ELR (cell line): ENCODE measurements around the gene ETV1.
"Not testable (repeated sequence)": the region's sequence is repeated elsewhere in the genome, so short reads cannot be mapped to it uniquely, and the experiment has no call there.

Experiments used
- DNase-seq: peaks from one replicate; pipeline ENCODE4 v3.0.0-alpha.2; 2015; ENCODE audit warnings: low read depth

Gene ETV1

DNA sequence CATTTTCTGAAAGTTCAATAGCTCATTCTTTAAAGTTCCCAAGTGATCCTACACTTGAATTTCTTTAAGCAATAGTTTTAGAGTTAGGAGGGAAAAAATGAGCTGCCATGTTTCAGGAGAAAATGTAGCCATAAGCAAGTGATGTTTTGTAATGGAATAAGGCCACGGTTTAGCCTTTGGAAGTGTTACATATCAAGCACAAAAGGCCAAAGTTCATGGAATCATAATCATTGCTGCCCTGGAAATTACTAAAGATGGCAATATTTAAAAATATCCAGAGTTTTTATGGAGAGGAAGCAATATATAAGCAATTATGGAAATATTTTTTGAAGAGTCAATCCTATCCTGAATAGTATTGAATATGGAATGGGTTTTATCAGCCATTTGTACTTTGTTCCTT, 68.4 kb downstream of the ETV1 start:
- DNase-seq: no peak

DNA sequence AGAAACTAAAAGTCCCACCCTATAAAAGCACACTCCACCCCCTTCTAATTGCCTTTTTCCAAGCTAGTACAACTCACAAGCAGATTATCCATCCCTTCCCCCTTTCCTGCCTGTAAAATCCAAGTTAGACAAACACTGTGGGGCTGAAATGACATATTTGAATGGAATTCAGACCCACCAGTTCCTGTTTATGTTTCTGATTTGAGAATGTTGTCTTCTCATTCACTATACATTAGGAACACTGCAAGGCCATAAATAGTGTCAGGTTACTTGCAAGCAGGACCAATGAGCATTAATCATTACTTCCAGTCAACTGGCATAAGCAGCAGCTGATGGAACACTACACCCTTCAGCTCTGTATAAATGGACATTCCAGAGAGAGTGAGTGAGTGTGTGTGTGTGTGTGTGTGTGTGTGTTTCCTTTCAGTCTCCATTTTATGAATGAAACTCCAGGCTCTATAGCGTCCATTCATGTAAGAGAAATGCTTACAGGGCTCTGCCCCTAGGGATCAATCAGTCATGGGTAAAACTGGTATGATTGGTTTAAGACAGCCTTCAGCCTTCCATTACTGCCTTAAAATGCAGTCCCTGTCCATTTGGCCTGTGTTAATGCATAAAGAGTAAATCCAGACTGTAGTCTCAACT, 69.3 kb downstream of the ETV1 start:
- peak; percentile 100 for DNase-seq

DNA sequence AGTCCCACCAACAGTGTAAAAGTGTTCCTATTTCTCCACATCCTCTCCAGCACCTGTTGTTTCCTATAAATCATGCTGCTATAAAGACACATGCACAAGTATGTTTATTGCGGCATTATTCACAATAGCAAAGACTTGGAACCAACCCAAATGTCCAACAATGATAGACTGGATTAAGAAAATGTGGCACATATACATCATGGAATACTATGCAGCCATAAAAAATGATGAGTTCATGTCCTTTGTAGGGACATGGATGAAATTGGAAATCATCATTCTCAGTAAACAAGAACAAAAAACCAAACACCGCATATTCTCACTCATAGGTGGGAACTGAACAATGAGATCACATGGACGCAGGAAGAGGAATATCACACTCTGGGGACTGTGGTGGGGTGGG, 71.1 kb downstream of the ETV1 start:
- DNase-seq: not testable (repeated sequence)

DNA sequence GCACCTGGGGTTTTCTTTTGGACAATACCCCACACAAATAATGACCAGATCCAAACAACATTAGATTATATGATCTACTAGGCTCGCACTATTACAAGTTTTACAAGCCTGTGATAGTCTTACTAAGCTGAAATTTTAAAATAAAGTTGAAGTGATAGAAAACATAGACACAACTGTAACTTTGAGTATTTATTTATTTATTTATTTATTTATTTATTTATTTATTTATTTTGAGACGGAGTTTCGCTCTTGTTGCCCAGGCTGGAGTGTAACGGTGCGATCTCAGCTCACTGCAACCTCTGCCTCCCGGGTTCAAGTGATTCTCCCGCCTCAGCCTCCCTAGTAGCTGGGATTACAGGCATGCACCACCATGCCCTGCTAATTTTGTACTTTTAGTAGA, 72.4 kb downstream of the ETV1 start:
- DNase-seq: not testable (repeated sequence)

DNA sequence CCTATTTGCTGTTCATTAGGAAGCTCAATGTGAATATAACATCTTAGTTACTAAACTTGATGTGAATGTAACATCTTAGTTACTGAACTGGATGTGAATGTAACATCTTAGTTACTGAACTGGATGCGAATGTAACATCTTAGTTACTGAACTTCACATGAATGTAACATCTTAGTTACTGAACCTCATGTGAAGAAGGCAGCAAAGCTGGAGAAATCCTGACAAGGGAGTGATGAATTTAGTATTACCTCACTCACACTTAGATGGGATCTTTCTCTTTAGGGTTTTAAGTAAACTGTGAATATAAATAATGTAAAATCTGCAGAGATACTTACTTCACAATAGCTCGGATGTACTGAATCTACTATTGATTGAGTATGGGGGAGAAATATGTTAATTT, 73.6 kb downstream of the ETV1 start:
- no peak for DNase-seq

DNA sequence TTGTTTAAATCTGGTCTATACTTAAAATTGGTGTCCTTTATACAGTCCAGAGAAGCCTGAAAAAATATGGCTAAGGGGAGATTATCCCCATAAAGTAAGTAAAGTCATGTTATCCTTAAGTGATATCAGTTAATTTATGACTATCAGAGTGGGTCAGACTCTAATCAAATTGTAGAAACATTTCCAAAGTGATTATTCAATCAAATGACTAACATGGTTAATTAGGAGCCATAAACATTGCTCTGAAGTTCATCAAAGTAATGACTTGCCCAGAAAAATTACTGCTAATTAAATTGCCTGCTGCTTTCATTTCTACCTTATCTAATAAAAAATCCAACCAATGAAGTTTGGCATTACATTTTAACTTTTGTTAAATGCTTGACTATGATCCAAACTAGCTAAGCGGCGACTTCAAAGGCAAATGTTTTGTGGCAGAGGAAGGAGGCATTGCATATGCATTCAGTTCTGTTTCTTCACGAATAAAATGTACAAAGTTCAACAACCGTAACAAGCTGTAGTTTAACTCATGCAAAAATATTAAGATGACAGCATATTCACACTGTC, 76.7 kb downstream of the ETV1 start:
- DNase-seq: no peak

DNA sequence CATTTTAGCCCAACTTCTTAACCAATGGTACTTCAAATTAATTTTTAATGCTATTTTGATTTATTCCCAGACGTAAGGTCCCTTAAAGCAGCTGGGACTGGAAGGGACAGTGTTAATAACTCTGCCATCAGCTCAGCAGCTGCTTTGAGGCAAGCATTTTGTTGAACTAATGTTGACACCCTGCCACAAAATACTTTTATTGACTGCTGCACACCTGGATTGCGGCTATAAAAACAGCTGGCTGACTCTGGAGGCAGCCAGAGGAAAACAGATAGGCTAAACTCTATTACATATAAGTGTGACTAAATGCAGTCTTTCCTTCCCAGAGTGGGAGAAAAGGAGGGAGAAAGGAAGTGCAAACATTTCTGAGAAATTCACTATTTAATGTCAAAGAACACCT, 77.6 kb downstream of the ETV1 start:
- DNase-seq: no peak

DNA sequence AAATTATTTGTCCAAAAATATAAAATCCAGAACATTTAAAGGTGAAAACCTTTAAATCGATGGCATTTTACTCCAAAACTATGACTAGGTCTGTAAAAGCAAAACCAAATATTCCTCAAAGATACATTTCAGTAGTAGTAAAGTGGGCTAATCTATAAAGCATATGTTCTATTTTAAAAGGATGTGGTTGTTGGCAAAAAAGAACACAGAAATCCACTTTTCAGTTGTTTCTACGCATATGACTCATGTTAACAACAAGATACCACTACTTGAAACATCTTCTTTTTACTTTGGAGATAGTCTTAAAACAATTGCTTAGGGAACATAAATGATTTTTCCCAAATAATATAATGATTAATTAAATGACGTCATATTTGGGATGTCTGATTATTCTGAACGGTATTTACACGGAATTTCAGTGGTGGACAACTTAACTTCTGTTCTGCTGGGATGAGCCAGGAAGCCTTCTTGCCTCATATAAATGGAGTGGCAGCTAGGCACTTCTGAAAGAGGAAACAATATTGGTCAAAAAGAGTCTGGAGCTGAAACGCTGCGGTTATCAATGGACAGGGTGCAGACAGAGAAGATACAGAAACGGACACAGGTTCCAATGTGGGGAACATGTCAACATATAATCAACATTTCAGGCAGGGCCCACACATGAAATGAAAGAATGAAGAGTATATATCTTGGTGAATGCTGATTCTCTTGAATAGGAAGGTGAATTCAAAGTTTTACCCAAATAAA, 78.5 kb downstream of the ETV1 start:
- DNase-seq: peak; percentile 12

DNA sequence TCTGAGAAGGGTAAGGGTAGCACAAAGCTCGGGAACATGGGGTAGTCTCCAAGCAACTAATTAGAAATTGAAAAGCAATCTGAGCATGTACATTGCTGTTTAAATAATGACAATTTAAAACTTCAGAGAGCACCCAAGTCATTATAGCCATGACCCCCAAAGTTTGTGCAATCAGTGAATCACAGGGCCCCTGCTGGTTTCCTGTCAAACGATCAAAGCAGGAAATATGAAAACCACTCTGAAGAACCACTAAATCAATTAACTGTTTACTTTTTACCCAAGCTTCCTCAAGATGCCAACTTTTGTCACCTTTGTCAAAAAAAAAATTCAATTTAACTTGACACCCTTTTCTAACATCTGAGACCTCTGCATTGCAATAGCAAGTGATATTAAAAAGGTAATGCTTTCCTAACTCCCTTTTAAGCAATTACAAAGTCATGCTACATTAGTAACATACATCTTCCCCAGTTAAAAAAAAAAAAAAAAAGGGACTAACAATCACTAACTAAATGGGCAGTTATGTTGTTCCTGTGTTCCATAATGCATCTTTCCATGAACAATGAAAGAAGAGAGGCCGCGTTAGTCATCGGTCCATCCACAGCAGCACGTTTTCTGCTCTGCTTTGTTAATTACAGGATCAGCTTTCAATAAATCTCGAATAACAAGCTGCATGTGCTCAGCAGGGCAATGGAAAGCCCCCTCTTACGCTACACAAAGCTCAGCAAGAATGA, 80.6 kb downstream of the ETV1 start:
- DNase-seq: peak; percentile 60

DNA sequence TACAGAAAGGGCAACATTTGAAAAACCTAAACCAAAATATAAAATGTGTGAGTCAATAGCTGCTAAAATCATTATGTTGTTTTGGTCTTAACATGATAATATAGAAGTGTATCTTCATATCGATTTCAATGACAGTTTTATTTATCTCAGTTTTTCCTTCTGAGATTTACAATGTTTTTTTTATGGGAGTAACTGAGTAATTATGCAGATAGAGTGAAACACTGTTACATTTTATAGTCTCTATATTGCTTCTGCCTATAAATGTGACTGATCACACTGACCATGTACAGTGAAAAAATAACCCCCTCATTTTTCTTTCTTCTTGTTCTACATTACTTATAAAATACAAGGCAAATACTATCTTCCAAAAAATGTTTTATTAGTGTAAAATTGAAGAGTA, 81.6 kb downstream of the ETV1 start:
- no peak for DNase-seq

DNA sequence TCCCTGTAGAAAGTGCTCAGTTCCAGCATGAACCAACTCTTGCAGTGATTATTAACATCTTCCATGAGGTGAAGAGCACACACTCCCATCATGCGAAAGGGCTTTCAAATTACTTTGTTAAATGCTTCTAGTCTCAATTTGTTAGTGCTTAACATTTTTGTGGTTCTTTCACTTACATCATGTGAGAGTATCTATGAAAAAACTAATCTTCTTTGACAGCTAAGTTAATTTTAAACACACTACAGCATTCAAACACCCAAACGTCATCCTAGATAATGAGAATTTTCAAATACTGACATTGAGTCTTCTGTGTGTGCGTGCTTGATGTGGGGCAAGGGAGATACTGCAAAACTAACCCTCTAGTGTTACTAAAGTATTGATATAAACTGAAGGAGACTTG, 84.8 kb downstream of the ETV1 start:
- no peak for DNase-seq

DNA sequence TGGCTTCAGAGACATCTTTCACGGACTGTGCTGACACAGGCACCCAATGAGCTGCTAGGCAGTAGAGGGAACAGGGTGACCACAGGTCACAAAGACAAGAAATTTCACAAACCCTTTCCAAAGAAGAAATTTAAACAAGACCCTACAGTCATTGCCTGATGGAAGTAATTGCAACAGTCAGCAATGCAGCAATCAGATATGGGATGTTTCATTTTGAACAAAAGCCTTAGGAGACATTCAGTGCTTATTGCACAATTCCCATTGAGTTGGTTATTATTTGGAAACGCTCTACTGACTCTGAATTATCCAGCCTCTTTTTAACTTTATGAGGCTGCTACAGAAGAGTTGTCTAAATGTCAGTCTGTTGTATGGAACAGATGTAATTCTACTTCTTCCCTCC, 85.5 kb downstream of the ETV1 start:
- no peak for DNase-seq

DNA sequence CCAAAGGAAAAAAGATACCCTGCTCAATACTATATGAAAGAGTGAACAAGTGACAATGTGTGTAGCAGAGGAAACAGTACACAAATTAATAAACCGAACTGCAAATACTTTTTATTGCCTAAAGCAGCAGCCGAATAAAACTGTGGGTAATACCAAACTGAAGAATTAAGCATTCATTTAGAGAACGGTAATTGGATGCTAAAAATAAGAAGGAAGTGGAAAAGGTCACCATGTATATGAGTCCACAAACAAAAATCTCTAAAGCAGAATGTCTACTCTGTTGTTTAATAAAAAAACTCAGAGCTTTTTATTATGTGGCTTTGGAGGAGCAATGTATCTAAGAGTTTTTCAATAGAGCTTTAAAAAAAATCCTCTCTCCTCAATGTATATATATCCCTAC, 87.9 kb downstream of the ETV1 start:
- DNase-seq: no peak

DNA sequence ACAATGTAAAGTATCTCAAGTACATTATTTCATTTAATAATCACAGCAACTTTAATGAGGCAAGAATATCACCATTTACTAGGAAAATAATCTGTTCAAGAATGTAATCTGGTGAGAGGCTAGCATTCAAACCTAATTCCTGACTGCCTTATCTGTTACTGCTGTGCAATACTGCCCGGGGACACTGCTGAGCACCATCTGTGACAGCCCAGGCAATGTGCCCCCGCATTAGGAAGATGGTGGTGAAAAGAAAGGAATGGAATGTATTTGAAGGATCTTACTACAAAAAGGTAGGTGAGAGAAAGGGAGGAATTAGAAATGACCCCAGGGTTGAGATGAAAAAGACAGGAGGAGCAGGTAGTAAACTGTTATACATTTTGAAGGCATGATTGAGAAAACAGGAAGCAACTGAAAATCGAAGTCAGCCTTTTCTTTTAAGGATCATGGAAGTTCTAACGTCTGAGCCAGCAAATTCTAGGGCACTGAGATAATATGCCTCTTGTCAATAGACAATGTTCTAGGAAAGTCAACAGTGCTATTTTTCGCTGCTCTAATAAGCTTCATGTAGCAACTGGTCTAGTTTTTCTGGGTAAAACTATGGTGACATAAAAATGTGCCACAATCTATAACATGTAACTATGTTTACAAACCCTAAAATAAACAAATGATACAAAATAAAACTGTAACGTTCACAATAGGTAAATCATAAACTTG, 90.4 kb downstream of the ETV1 start:
- no peak for DNase-seq

DNA sequence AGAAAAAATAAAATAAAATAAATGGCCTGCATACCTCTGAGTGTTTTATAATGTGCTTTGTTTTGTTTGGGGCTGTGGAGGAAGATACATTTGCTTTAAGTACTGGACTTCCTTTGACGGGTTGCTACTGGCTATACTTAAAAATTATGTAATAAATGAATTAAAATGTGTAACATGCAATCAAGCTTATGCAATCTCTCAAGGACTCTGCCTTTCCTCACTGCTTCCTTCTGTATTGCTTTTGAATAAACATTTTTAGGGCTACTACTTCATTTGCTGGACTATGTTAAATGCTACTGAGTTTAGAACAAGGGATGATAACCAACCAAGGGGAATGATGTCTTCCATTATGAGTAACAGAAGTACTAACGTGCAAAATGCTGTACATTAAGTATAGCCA, 91.6 kb downstream of the ETV1 start:
- no peak for DNase-seq

DNA sequence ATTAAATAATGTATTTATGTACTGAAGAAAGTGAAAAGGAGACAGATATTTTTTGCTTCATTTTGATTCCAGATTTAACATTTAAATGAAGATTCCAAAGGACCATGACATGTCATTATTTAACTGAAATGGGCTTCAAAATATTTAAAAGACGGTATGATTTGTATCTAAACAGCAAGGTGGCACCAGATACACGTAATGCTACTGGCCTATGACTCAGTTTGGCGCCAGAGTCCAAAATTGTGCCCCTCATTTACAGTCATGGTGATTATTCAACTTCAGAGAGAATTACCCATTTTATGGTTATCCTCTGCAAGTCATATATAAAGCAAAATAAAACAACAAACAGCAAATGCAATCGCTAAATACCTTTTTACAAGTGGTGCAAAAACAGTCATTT, 94.5 kb downstream of the ETV1 start:
- peak; percentile 18 for DNase-seq

DNA sequence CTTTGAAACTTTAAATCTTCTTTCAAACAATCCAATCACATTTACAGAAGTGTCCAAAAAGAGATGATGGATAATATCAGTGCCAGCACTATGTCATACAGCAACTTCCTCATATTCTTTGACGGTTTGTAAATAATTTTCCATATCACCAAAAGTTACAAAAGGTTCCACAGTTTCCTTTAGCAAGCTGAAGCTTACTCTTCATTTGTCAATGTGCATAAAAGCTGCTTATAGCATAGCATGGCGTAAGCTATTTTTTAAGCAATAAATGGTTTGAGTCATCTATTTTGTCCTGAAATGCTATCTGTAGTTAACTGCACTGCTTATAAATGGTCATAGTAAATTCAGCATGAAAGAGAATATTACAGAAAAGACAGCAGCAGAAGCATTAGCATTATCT, 95.1 kb downstream of the ETV1 start:
- no peak for DNase-seq

DNA sequence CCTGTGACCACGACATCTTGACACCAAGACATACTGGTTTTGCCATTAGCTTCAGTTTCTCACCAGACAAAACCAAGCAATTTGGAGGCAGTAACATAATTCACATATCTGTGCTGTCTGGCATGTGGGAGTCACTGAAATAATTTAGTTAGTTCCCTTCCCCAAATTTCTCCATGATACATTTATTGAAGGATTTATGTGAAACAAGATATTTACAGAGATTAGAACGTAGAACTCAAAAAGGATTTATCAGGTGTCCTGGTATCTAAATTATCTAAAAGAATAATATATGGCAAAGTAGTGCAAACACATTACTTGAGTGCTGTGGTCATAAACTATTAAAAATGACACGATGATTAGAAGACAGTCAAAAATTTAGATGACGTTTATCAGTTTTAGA, 98.7 kb downstream of the ETV1 start:
- DNase-seq: no peak

DNA sequence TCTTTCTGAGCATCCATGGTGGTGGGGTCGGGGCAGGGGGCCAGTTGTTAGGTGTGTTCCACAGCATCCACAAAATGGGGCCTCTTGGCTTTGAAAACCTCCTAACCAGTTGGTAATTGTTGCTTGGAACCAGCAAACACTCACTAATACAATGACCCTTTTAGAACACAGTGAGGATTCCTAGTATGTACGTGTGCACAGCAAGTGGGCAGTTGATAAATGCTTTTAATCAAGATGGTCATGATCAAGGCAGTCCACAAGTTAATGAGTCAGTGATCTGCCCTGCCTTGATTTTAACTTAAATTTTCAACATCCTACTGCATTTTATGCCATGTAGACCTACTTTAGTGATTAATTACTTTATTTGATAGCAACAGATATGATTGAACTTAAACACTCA, 103.1 kb downstream of the ETV1 start:
- DNase-seq: no peak

DNA sequence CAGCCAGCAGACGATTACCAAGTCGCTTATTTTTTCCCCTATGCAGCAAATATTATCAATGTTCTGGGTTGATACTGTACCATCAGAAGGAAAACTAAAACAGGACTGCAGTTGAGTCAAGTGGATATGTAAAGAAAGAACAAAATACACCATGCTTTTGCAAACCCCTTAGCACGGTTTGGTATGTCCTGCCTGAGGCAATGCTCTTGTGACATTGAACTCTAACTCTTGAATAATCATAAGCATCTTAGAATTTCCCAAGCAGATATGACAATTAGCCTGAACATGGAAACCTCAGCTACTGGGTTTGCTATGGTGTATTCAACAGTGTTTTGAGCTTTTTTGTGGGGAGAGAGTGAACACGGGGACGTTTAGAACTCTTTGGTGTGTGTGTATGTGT, 107.4 kb downstream of the ETV1 start:
- DNase-seq: no peak

DNA sequence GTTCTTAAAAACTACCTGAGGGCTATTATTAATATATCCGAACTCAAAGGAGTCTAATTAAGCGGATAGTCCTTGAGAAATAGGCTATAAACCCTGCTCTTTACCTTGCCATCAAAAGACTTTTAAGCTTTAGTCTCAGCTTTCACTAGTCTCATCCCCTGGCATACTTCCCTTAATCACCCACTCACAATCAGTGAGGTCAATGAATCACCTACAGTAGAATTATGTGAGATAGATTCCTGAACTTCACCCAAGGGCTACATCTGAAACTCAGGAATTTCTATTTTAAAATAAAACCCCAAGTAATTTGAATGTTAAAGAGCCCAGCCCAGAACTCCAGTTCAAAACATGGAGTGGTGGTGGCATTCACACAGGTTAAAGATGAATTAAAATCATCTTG, 108.7 kb downstream of the ETV1 start:
- DNase-seq: peak; percentile 90

DNA sequence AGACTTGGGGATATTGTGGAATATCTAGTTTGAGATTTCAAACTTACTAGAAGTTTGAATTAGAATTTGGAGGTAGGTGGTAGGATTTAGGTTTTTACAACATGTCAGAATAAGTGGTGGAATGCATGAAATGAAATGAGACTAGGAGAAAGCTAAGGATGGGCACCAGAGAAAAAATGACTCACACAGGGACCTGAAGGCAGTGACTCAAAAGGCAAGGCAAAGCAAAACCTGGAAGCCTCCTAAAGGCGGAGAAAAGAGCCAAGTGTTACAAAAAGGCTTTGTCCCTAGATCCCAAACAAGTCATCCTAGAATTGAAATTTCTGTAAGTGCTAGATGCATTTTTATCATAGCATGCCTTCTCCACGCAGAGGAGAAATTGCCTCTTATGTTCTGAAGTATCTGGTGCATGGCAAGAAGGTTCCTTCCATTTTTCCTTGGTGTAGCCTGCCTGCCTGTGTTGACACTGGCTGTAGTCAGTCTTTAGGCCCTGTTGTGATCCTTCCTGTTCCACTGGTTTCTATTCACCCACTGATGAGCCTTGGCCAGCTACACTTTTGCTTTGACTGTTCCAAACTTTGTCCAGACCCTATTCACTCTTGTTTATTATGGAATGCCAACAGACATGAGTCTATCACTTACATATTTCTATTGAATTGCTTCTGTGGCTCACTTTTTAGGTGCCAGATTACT, 109.3 kb downstream of the ETV1 start:
- DNase-seq: peak; percentile 91
